ENCODE results near the gene KIF5C.

KIF5C gene

GRCh38 chr2:148888003-148888501, 13.0 kb downstream of the KIF5C start:
- FAIRE-seq, result no peak

- FAIRE-seq, result no peak
Observed at GRCh38 chr2:148888986-148889385, 14.0 kb downstream of the KIF5C start.

- FAIRE-seq, result no peak
Observed at GRCh38 chr2:148893906-148894305, 18.9 kb downstream of the KIF5C start.

GRCh38 chr2:148896136-148896535, 21.1 kb downstream of the KIF5C start:
- FAIRE-seq, result no peak

GRCh38 chr2:148899638-148900318, 24.8 kb downstream of the KIF5C start:
- FAIRE-seq, result no peak

- no peak for FAIRE-seq
Observed at GRCh38 chr2:148900350-148900837, 25.4 kb downstream of the KIF5C start.

- FAIRE-seq, result no peak
Observed at GRCh38 chr2:148901142-148901541, 26.1 kb downstream of the KIF5C start.

GRCh38 chr2:148902798-148903197, 27.8 kb downstream of the KIF5C start:
- FAIRE-seq, result no peak

GRCh38 chr2:148903294-148903693, 28.3 kb downstream of the KIF5C start:
- FAIRE-seq, result no peak

GRCh38 chr2:148903979-148904378, 29.0 kb downstream of the KIF5C start:
- FAIRE-seq, result no peak

- no peak for FAIRE-seq
Observed at GRCh38 chr2:148906124-148906523, 31.1 kb downstream of the KIF5C start.

GRCh38 chr2:148907085-148907785, 32.2 kb downstream of the KIF5C start:
- FAIRE-seq, result no peak

- no peak for FAIRE-seq
Observed at GRCh38 chr2:148909114-148909513, 34.1 kb downstream of the KIF5C start.

GRCh38 chr2:148913061-148913460, 38.0 kb downstream of the KIF5C start:
- FAIRE-seq, result no peak

GRCh38 chr2:148913492-148913891, 38.5 kb downstream of the KIF5C start:
- FAIRE-seq, result no peak

GRCh38 chr2:148914463-148914862, 39.4 kb downstream of the KIF5C start:
- FAIRE-seq, result no peak

- no peak for FAIRE-seq
Observed at GRCh38 chr2:148917431-148917830, 42.4 kb downstream of the KIF5C start.

GRCh38 chr2:148918554-148918953, 43.5 kb downstream of the KIF5C start:
- no peak for FAIRE-seq

GRCh38 chr2:148920559-148920958, 45.5 kb downstream of the KIF5C start:
- FAIRE-seq, result no peak

- FAIRE-seq, result no peak
Observed at GRCh38 chr2:148922062-148922461, 47.0 kb downstream of the KIF5C start.

GRCh38 chr2:148922776-148923475, 47.9 kb downstream of the KIF5C start:
- FAIRE-seq, result no peak

- FAIRE-seq, result no peak
Observed at GRCh38 chr2:148924514-148925178, 49.6 kb downstream of the KIF5C start.

Measured in G401.6 (cell line).